HCT116 (cell line): Measurements from ENCODE around the gene FBXO17. TPM values are rescaled to one million over a fixed set of nuclear protein-coding genes. Genes with fewer than 3 reads are reported as not detected.

ENCODE experiments used
- ATAC-seq: fragments of 200-7000 bp; cut with Tn5 transposase; 2 replicates; pipeline ENCODE4 v1.9.1; 2020; ENCODE audit warnings: mild to moderate bottlenecking, moderate library complexity
- BruUV-seq: library from RNA; stranded (reverse); fragments of 400-500 nt; replicated peaks from 2 replicates; lab custom pipeline; 2021; lab: Mats Ljungman, UMichigan
- CTCF ChIA-PET: fragments of 300-600 bp; sonication (Branson Sonifier 250); formaldehyde crosslinking; loops from one replicate; lab custom pipeline; 2021; ENCODE audit warnings: antibody characterized with exemption; lab: Charles Lee
- POLR2A ChIA-PET: fragments of 300-600, 350-600 bp; sonication (Branson Sonifier 250); formaldehyde crosslinking; loops from one replicate; lab custom pipeline; 2021; ENCODE audit warnings: antibody characterized with exemption; lab: Charles Lee
- RAD21 ChIA-PET, 2 experiments: fragments of 300-600 bp; sonication (Branson Sonifier 250); formaldehyde crosslinking; loops; one replicate each; lab custom pipeline; 2023; ENCODE audit warnings: low total read pairs in 2 of 2; ENCODE audit not compliant: uncharacterized antibody in 2 of 2, unreplicated experiment in 2 of 2, low non-redundant PET in 1 of 2; lab: Charles Lee
- DNase-seq: peaks from one replicate; pipeline ENCODE4 v3.0.0-alpha.2; 2010; ENCODE audit warnings: low read depth, low spot score
- H2AFZ ChIP-seq: fragments of 200-600 bp; shearing (Covaris generic), sonication (generic); 2 replicates; pipeline ENCODE4 v1.6.1; 2017; ENCODE audit warnings: low read depth, mixed run types, mixed read lengths, antibody characterized with exemption, low read length; ENCODE audit not compliant: poor library complexity, severe bottlenecking
- H3K27ac ChIP-seq: 2 replicates; pipeline ENCODE4 v1.5.1; 2012; ENCODE audit warnings: low read depth, low read length
- H3K27me3 ChIP-seq: fragments of 200-600 bp; sonication (generic); 2 replicates; pipeline ENCODE4 v1.6.1; 2016; ENCODE audit warnings: mixed run types, low read length, mixed read lengths; ENCODE audit not compliant: insufficient read depth
- H3K36me3 ChIP-seq, 2 experiments: fragments of 200-500 bp in 1 of 2; fragments of 200-600 bp in 1 of 2; sonication (Bioruptor generic) in 1 of 2; sonication (generic) in 1 of 2; 2 replicates each; pipeline versions ENCODE4 v1.5.1 to v1.6.1; 2014 to 2016; ENCODE audit warnings: low read length in 2 of 2, inconsistent platforms in 1 of 2, mixed read lengths in 1 of 2, mixed run types in 1 of 2; ENCODE audit not compliant: insufficient read depth in 2 of 2, control insufficient read depth in 1 of 2
- H3K4me1 ChIP-seq, 2 experiments: fragments of 200-600 bp in 1 of 2; sonication (generic) in 1 of 2; 2 replicates each; pipeline versions ENCODE4 v1.5.1 to v1.6.1; 2012 to 2017; ENCODE audit warnings: low read length in 2 of 2, inconsistent platforms in 1 of 2, mild to moderate bottlenecking in 1 of 2, mixed read lengths in 1 of 2, mixed run types in 1 of 2, moderate library complexity in 1 of 2; ENCODE audit not compliant: insufficient read depth in 2 of 2, control insufficient read depth in 1 of 2
- H3K4me2 ChIP-seq: fragments of 200-600 bp; sonication (generic); 2 replicates; pipeline ENCODE4 v1.6.1; 2017; ENCODE audit warnings: mixed run types, low read length, mixed read lengths
- H3K4me3 ChIP-seq, 2 experiments: fragments of 200-600 bp in 1 of 2; sonication (generic) in 1 of 2; replicated peaks in 1 of 2; 2 replicates each; pipeline ENCODE4 v1.5.1; 2011 to 2016; ENCODE audit warnings: low read length in 2 of 2, control low read depth in 1 of 2, low read depth in 1 of 2, mild to moderate bottlenecking in 1 of 2, mixed read lengths in 1 of 2, mixed run types in 1 of 2
- H3K79me2 ChIP-seq: fragments of 200-600 bp; sonication (generic); 2 replicates; pipeline ENCODE4 v1.6.1; 2017; ENCODE audit warnings: mild to moderate bottlenecking, mixed run types, low read length, moderate library complexity, mixed read lengths; ENCODE audit not compliant: insufficient read depth
- H3K9ac ChIP-seq: fragments of 200-600 bp; sonication (generic); 2 replicates; pipeline ENCODE4 v1.6.1; 2016; ENCODE audit warnings: low read length, mixed read lengths
- H3K9me2 ChIP-seq: fragments of 200-600 bp; sonication (generic), shearing (Covaris generic); 2 replicates; pipeline ENCODE4 v1.6.1; 2017; ENCODE audit warnings: mixed run types, mild to moderate bottlenecking, moderate library complexity; ENCODE audit not compliant: insufficient read depth
- H3K9me3 ChIP-seq, 2 experiments: fragments of 200-500 bp in 1 of 2; fragments of 200-600 bp in 1 of 2; sonication (Bioruptor generic) in 1 of 2; sonication (generic) in 1 of 2; 2 replicates each; pipeline ENCODE4 v1.6.1; 2014 to 2017; ENCODE audit warnings: low read length in 2 of 2, mixed read lengths in 2 of 2, inconsistent platforms in 1 of 2, low read depth in 1 of 2, mild to moderate bottlenecking in 1 of 2, mixed run types in 1 of 2, moderate library complexity in 1 of 2; ENCODE audit not compliant: control insufficient read depth in 1 of 2, insufficient read depth in 1 of 2
- H4K20me1 ChIP-seq: fragments of 200-600 bp; sonication (generic), shearing (Covaris generic); 2 replicates; pipeline ENCODE4 v1.6.1; 2017; ENCODE audit warnings: mixed run types, mild to moderate bottlenecking, moderate library complexity; ENCODE audit not compliant: insufficient read depth
- JUND ChIP-seq: IDR thresholded peaks from 2 replicates; pipeline ENCODE4 v1.6.1; 2012
- POLR2A ChIP-seq: IDR thresholded peaks from 2 replicates; pipeline ENCODE4 v1.7.0; 2011; ENCODE audit warnings: borderline replicate concordance; ENCODE audit not compliant: insufficient read depth, insufficient read length; ENCODE audit errors: extremely low read depth
- POLR2AphosphoS5 ChIP-seq: IDR thresholded peaks from 2 replicates; pipeline ENCODE4 v1.6.1; 2011; ENCODE audit warnings: mild to moderate bottlenecking, low read depth, low read length, moderate library complexity
- REST ChIP-seq: IDR thresholded peaks from 2 replicates; pipeline ENCODE4 v1.6.1; 2012; ENCODE audit warnings: low read depth
- SIN3A ChIP-seq: IDR thresholded peaks from 2 replicates; pipeline ENCODE4 v1.6.1; 2012; ENCODE audit warnings: low read depth
- SRF ChIP-seq: IDR thresholded peaks from 2 replicates; pipeline ENCODE4 v1.6.1; 2012; ENCODE audit warnings: low read depth
- YY1 ChIP-seq: IDR thresholded peaks from 2 replicates; pipeline ENCODE4 v1.6.1; 2011; ENCODE audit warnings: low read length, low read depth, moderate library complexity, mild to moderate bottlenecking; ENCODE audit not compliant: insufficient replicate concordance; ENCODE audit errors: extremely low read depth
- ZBTB33 ChIP-seq: IDR thresholded peaks from 2 replicates; pipeline ENCODE4 v1.6.1; 2011; ENCODE audit warnings: mild to moderate bottlenecking, low read length, moderate library complexity; ENCODE audit not compliant: insufficient replicate concordance; ENCODE audit errors: extremely low read depth
- ZFX ChIP-seq: fragments of 450-650 bp; IDR thresholded peaks from 2 replicates; pipeline ENCODE4 v1.6.1; 2017
- ZNF274 ChIP-seq: fragments of 200-500 bp; sonication (Bioruptor generic); IDR thresholded peaks from 2 replicates; pipeline ENCODE4 v1.6.1; 2014; ENCODE audit warnings: mild to moderate bottlenecking, low read depth, low read length, inconsistent platforms
- intact Hi-C: fragments of 100-400 bp; cut with micrococcal nuclease; formaldehyde crosslinking; loops from 2 replicates; pipeline ENCODE4 v1.10.0; 2022
- total RNA-seq: library from RNA; stranded (reverse); gene quantifications from one replicate; pipeline ENCODE4 v1.2.1, GENCODE V29; 2021; ENCODE audit not compliant: unreplicated experiment

Gene FBXO17
- total RNA-seq, 1 experiment from 2014 or later = 18.5 TPM

GRCh38 chr19:38905620-38906019 is 69.9 kb downstream of the FBXO17 start (continued):
- TF ChIP-seq REST (no peak), JUND (no peak), YY1 (no peak), SIN3A (no peak), POLR2AphosphoS5 (no peak)

GRCh38 chr19:38904581-38905539 is 70.7 kb downstream of the FBXO17 start:
- peaks cover 0 to 8% of the 10 kb centered on the region in 2 experiments; a peak in 1 of 4 replicates for H3K4me1 ChIP-seq
- peaks cover 20% of the 10 kb centered on the region for H3K79me2 ChIP-seq
- no TSS peak for BruUV-seq
- ChIA-PET POLR2A (no interaction called here), RAD21 (no interaction called here), CTCF (interaction anchor here (0.9 kb wide), 1 partner anchor 26 kb away, joined by 4 read pairs; the partner anchor contains the start of genes MRPS12 and SARS2)
- peaks cover 0 to 16% of the 10 kb centered on the region in 2 experiments; a peak in 1 of 4 replicates for H3K36me3 ChIP-seq
- no peak overlapping the region for H3K27ac ChIP-seq
- TF ChIP-seq REST (no peak), ZFX (no peak), POLR2A (no peak), ZNF274 (no peak), ZBTB33 (no peak), SRF (no peak)
- DNase-seq (no peak), ATAC-seq (no peak)
- H3K4me2 ChIP-seq = no peak overlapping the region
- H3K9me3 ChIP-seq = peaks cover 0 to 5% of the 10 kb centered on the region in 2 experiments; a peak in 1 of 4 replicates
- no peaks in the 10 kb centered on the region for H3K27me3 ChIP-seq
- no peak overlapping the region for H3K4me3 ChIP-seq
- intact Hi-C loops = no loop called here
- no peak overlapping the region for H2AFZ ChIP-seq
- H3K9me2 ChIP-seq = no peaks in the 10 kb centered on the region
- H4K20me1 ChIP-seq = no peaks in the 10 kb centered on the region
- H3K9ac ChIP-seq = no peak overlapping the region
